Upper lobe of left lung (tissue), 6 donors: Measurements from ENCODE around the gene FAM83C. TPM values are rescaled to one million over a fixed set of nuclear protein-coding genes. Genes with fewer than 3 reads are reported as not detected.
"Not testable (repeated sequence)": the region's sequence is repeated elsewhere in the genome, so short reads cannot be mapped to it uniquely, and the experiment has no call there.

Source experiments
- ATAC-seq, 2 donors: fragments of 200-7000 bp; cut with Tn5 transposase; one replicate each; pipeline ENCODE4 v1.9.1; 2022; ENCODE audit warnings: mild to moderate bottlenecking in 2 of 2, moderate library complexity in 2 of 2; ENCODE audit not compliant: low FRiP score in 2 of 2
- DNase-seq, 2 donors: peaks; one replicate each; pipeline ENCODE4 v3.0.0-alpha.2; 2019 to 2020
- H3K27ac ChIP-seq, 4 donors: fragments of 200-600 bp; sonication (generic); one replicate each; pipeline ENCODE4 v1.5.1; 2016 to 2019
- H3K27me3 ChIP-seq, 4 donors: fragments of 200-600 bp; sonication (generic); one replicate each; pipeline ENCODE4 v1.5.1; 2017 to 2019
- H3K36me3 ChIP-seq, 4 donors: fragments of 200-600 bp; sonication (generic); one replicate each; pipeline ENCODE4 v1.5.1; 2016 to 2019
- H3K4me1 ChIP-seq, 4 donors: fragments of 200-600 bp; sonication (generic); one replicate each; pipeline ENCODE4 v1.5.1; 2018 to 2019
- H3K4me3 ChIP-seq, 4 donors: fragments of 200-600 bp; sonication (generic); one replicate each; pipeline ENCODE4 v1.5.1; 2017 to 2019; ENCODE audit warnings: mild to moderate bottlenecking in 2 of 4, moderate library complexity in 1 of 4
- H3K9me3 ChIP-seq, 4 donors: fragments of 200-600 bp; sonication (generic); one replicate each; pipeline ENCODE4 v1.5.1; 2018 to 2019
- EP300 ChIP-seq, 4 donors: sonication (generic); formaldehyde crosslinking; IDR thresholded peaks; one replicate each; pipeline ENCODE4 v1.5.1; 2017; ENCODE audit warnings: antibody characterized with exemption in 4 of 4, control low read depth in 2 of 4
- POLR2A ChIP-seq, 4 donors: fragments of 450-650 bp; IDR thresholded peaks; one replicate each; pipeline ENCODE4 v1.5.1; 2016 to 2017; ENCODE audit warnings: antibody characterized with exemption in 4 of 4, mild to moderate bottlenecking in 2 of 4
- POLR2AphosphoS5 ChIP-seq, 2 donors: sonication (generic); formaldehyde crosslinking; IDR thresholded peaks; one replicate each; pipeline ENCODE4 v1.5.1; 2017; ENCODE audit warnings: antibody characterized with exemption in 2 of 2
- WGBS, 2 donors: methylation state at CpG; one replicate each; pipeline ENCODE4 v1.1.5; 2017 to 2018; 5-methylcytosine and 5-hydroxymethylcytosine counted together
- total RNA-seq, 6 donors: library from RNA; depleted of rRNA in 4 of 6; stranded (reverse); fragments of >200 nt in 4 of 6; gene quantifications; one replicate each; pipeline versions ENCODE4 v1.1.0 to v1.2.1, GENCODE V29; 2016 to 2021
- TF ChIP-seq, protein P1 (sequence below), 6 experiments: fragments of 450-650 bp in 4 of 6; fragments of 200-600 bp in 2 of 6; sonication (generic) in 2 of 6; IDR thresholded peaks; one replicate each; pipeline ENCODE4 v1.5.1; 2016 to 2019; ENCODE audit warnings: antibody characterized with exemption in 6 of 6
- donor health status: DM: no; HTN: no; CAD: no; lungs with moderate emphysema.
- donor health status: DM: no; HTN: yes; CAD: no; lungs with severe emphysema.

Gene FAM83C
- total RNA-seq, 6 donors from 2014 or later: not detected

DNA sequence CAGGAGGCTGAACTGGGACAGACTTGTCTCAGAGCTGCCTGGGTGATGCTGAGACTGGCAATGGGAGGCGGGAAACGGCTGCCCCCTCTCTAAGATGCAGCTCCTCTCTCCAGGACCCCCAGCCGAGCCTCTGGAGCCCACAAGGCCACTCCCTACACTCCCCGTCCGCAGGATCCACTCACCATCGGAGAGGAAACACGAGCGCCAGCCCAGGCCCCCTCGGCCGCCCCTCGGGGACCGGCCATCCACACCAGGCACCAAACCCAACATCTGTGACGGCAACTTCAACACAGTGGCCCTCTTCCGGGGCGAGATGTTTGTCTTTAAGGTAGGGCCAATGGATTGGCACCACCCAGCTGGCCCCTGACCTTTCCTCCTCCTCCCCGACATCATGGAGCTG is 25.1 kb downstream of the FAM83C start:
- Histone ChIP-seq H3K4me1 (peaks cover 0 to 23% (median 11%) of the 10 kb centered on the region in 4 donors), H3K9me3 (no peaks in the 10 kb centered on the region), H3K4me3 (no peak overlapping the region), H3K36me3 (peaks cover 0 to 66% (median 37%) of the 10 kb centered on the region in 4 donors), H3K27me3 (no peaks in the 10 kb centered on the region), H3K27ac (no peak overlapping the region)
- WGBS, 2 donors: 89 to 98% methylated on average over 14 to 15 of the region's 16 CpGs
- no peak for ATAC-seq
- TF ChIP-seq EP300 (IDR thresholded peaks at IDR 0.05): no peak
- no peak for TF ChIP-seq POLR2AphosphoS5 (IDR thresholded peaks at IDR 0.05)
- TF ChIP-seq, protein P1, sequence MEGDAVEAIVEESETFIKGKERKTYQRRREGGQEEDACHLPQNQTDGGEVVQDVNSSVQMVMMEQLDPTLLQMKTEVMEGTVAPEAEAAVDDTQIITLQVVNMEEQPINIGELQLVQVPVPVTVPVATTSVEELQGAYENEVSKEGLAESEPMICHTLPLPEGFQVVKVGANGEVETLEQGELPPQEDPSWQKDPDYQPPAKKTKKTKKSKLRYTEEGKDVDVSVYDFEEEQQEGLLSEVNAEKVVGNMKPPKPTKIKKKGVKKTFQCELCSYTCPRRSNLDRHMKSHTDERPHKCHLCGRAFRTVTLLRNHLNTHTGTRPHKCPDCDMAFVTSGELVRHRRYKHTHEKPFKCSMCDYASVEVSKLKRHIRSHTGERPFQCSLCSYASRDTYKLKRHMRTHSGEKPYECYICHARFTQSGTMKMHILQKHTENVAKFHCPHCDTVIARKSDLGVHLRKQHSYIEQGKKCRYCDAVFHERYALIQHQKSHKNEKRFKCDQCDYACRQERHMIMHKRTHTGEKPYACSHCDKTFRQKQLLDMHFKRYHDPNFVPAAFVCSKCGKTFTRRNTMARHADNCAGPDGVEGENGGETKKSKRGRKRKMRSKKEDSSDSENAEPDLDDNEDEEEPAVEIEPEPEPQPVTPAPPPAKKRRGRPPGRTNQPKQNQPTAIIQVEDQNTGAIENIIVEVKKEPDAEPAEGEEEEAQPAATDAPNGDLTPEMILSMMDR (IDR thresholded peaks at IDR 0.05): no peak
- TF ChIP-seq POLR2A (IDR thresholded peaks at IDR 0.05): no peak
- peak in 1 of 2 donors; percentile 69 for DNase-seq

DNA sequence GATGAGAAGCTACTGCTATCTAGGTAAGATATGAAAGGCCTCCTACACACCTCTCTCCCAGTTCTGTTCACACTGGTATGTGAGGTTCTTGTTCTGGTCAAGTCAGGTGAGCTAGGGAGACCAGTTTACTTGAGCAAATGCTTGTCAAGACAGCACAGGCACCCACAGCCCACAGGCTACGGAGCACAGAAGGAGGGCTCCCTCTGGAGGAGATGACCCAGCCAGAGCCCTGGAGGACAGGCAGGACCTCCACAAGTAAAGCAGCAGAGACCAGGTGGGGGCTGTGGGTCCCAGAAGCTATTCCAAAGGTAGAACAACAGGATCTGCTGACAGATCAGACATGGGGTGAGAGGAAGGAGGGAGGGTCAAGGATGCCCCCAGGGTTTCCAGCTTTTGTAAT is 27.5 kb downstream of the FAM83C start:
- ATAC-seq: no peak
- WGBS, 2 donors: 58 to 67% methylated on average over 1 of the region's 1 CpG
- Histone ChIP-seq H3K4me3 (peak overlapping the region in 1 of 4 donors; percentile 25), H3K36me3 (peaks cover 0 to 44% (median 21%) of the 10 kb centered on the region in 4 donors), H3K4me1 (peaks cover 0 to 23% (median 11%) of the 10 kb centered on the region in 4 donors), H3K27me3 (no peaks in the 10 kb centered on the region), H3K9me3 (no peaks in the 10 kb centered on the region), H3K27ac (peak overlapping the region in 1 of 4 donors; percentile 54)
- TF ChIP-seq POLR2A (IDR thresholded peaks at IDR 0.05): no peak
- TF ChIP-seq, protein P1 (IDR thresholded peaks at IDR 0.05): peak in 1 of 6 experiments; percentile 15
- peak in 1 of 2 donors; percentile 65 for DNase-seq

DNA sequence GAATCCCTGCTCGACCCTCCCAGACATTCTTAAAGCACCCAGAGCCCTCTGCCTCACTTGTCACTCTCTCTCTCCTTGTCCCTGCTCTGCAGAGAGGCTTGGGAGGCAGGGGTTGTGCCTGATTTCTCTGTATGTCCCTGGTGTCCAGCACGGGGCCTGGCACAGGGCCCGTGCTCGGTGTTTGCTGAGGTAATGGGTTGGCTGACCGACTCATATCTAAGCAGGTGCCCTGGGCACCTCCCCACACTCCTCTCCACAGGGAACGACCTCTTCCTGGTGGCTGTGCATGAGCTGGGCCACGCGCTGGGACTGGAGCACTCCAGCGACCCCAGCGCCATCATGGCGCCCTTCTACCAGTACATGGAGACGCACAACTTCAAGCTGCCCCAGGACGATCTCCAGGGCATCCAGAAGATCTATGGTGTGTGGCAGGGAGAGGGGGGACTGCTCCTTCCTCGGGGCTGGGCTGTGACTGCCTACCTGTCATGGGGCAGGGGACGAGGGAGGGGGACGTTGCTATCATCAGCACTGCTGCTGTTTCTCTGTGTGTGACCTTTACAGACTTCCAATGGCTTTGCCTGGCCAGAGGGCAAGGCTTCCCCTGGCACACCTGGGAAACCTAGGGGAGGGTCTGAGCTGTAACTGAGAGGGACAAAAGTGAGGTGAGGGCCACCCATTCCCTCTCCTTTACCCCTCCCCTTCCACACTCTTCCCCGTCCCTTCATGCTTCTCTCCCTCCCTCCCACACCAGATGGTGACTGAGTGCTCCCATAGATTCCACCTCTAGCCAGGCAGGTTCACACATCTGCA is 28.5 kb downstream of the FAM83C start:
- 51 to 69% methylated on average over 8 to 17 of the region's 17 CpGs for WGBS, 2 donors
- Histone ChIP-seq H3K4me1 (peaks cover 0 to 15% (median 10%) of the 10 kb centered on the region in 4 donors), H3K4me3 (peak overlapping the region in 3 of 4 donors; percentile 15 to 33 (median 25)), H3K27ac (peak overlapping the region; percentile 68 to 87 (median 79)), H3K27me3 (no peaks in the 10 kb centered on the region), H3K36me3 (peaks cover 0 to 35% (median 18%) of the 10 kb centered on the region in 4 donors), H3K9me3 (no peaks in the 10 kb centered on the region)
- DNase-seq (peak; percentile 84 to 86), ATAC-seq (peak; percentile 41 to 89)
- TF ChIP-seq EP300 (IDR thresholded peaks at IDR 0.05) (no peak), POLR2AphosphoS5 (IDR thresholded peaks at IDR 0.05) (no peak), POLR2A (IDR thresholded peaks at IDR 0.05) (peak in 2 of 4 donors; percentile 44 to 57)
- TF ChIP-seq, protein P1 (IDR thresholded peaks at IDR 0.05): no peak

DNA sequence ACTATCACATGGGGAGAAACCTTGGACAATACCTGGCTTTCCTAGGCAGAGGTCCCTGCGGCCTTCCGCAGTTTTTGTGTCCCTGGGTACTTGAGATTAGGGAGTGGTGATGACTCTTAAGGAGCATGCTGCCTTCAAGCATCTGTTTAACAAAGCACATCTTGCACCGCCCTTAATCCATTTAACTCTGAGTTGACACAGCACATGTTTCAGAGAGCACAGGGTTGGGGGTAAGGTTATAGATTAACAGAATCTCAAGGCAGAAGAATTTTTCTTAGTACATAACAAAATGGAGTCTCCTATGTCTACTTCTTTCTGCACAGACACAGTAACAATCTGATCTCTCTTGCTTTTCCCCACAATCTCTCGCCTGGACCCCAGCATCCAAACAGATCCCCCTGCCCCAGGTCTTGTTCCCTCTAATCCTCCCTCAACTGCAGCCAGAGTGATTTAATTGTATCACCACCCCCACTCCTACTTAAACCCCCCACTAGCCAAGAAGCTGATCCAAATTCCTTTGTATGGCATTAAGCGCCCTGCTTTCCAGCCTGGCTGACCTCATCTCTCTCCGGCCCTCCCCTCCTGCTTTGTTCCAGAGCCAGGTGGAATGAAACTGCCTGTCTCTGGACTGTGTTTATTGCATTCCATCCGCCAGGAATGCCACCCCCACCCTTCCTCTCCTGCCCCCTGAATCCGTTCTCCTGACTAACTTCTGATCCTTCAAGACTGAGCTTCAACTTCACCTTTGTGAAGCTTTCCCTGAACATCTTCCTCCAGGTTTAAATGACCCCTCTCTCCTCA is 29.3 kb downstream of the FAM83C start:
- WGBS, 2 donors: 39 to 49% methylated on average over 5 of the region's 8 CpGs

DNA sequence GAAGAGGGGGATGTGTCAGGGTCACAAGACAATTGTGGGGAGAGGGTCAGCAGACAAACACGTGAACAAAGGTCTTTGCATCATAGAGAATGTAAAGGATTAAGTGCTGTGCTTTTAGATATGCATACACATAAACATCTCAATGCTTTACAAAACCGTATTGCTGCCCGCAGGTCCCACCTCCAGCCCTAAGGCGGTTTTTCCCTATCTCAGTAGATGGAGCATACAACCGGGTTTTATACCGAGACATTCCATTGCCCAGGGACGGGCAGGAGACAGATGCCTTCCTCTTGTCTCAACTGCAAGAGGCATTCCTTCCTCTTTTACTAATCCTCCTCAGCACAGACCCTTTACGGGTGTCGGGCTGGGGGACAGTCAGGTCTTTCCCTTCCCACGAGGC is 29.9 kb downstream of the FAM83C start:
- WGBS, 2 donors: 62 to 64% methylated on average over 7 of the region's 10 CpGs

More for the DNA sequence above, 29.3 kb downstream of the FAM83C start:
- H3K27me3 ChIP-seq, H3K9me3 ChIP-seq: not testable (repeated sequence)
- ATAC-seq: peak; percentile 70 to 91
- Histone ChIP-seq H3K4me1 (peaks cover 0 to 15% (median 10%) of the 10 kb centered on the region in 4 donors), H3K36me3 (peaks cover 0 to 28% (median 13%) of the 10 kb centered on the region in 4 donors), H3K4me3 (peak overlapping the region in 1 of 4 donors; percentile 25), H3K27ac (peak overlapping the region; percentile 68 to 87 (median 79))
- TF ChIP-seq, protein P1 (IDR thresholded peaks at IDR 0.05): peak in 1 of 6 experiments; percentile 45
- DNase-seq: peak in 1 of 2 donors; percentile 63

More for the DNA sequence above, 29.9 kb downstream of the FAM83C start:
- Histone ChIP-seq H3K36me3 (peaks cover 0 to 22% (median 7%) of the 10 kb centered on the region in 4 donors), H3K27ac (peak overlapping the region in 3 of 4 donors; percentile 5 to 51 (median 43)), H3K4me1 (peaks cover 0 to 15% (median 10%) of the 10 kb centered on the region in 4 donors)
- H3K9me3 ChIP-seq, ATAC-seq, H3K27me3 ChIP-seq, DNase-seq, H3K4me3 ChIP-seq: not testable (repeated sequence)
